ENCODE data around the gene FAM136A.

- TF ChIP-seq, protein P1, sequence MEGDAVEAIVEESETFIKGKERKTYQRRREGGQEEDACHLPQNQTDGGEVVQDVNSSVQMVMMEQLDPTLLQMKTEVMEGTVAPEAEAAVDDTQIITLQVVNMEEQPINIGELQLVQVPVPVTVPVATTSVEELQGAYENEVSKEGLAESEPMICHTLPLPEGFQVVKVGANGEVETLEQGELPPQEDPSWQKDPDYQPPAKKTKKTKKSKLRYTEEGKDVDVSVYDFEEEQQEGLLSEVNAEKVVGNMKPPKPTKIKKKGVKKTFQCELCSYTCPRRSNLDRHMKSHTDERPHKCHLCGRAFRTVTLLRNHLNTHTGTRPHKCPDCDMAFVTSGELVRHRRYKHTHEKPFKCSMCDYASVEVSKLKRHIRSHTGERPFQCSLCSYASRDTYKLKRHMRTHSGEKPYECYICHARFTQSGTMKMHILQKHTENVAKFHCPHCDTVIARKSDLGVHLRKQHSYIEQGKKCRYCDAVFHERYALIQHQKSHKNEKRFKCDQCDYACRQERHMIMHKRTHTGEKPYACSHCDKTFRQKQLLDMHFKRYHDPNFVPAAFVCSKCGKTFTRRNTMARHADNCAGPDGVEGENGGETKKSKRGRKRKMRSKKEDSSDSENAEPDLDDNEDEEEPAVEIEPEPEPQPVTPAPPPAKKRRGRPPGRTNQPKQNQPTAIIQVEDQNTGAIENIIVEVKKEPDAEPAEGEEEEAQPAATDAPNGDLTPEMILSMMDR (IDR thresholded peaks at IDR 0.05): no peak
- no peak for TF ChIP-seq POLR2A (IDR thresholded peaks at IDR 0.05)
- no peak for TF ChIP-seq POLR2AphosphoS5 (IDR thresholded peaks at IDR 0.05)
These were observed 3.7 kb upstream of the FAM136A start for GRCh38 chr2:70305531-70305930.

Measured in prostate gland (tissue), 2 donors.